ELR (cell line): ENCODE measurements around the gene RABGAP1L.
"Not testable (repeated sequence)": the region's sequence is repeated elsewhere in the genome, so short reads cannot be mapped to it uniquely, and the experiment has no call there.

Source experiments
- DNase-seq: peaks from one replicate; pipeline ENCODE4 v3.0.0-alpha.2; 2015; ENCODE audit warnings: low read depth

The RABGAP1L gene

DNA sequence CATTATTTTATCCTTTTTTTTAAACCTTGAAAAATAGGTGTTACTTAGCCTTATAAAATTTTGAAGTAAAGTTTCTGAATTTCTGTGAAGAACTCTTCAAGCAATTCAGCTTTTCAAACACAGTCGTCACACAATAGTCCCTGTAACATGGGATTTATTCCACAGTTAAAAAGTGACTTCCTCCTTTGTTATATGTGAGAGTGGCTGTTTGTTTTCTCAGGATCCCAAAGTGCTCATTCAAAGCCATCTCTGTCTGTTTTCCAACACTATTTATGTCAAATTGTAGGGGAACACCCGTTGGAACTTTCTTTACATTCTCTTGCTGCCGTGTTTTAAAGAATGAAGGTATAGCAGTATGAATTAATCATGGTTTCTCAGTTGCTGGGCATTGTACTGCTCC is 207.6 kb downstream of the RABGAP1L start:
- DNase-seq, result no peak

DNA sequence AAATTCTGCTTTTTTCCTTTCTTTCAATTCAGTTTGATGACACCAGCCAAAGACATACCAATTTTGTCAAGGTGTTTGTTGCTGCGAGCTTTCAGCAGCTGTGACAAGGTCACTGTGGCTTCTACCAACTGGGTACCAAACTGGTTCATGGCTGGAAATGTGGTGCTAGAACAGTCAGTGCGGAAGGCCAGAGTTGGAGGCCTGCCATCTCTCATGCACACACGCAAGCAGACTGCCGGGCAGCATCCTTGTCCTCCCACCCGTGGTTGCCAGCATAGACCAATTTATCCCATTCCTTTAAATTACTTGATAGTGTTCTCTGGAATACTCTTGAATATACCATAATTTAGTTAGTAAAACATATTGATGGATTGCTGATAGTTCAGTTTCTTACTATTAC is 208.6 kb downstream of the RABGAP1L start:
- no peak for DNase-seq

DNA sequence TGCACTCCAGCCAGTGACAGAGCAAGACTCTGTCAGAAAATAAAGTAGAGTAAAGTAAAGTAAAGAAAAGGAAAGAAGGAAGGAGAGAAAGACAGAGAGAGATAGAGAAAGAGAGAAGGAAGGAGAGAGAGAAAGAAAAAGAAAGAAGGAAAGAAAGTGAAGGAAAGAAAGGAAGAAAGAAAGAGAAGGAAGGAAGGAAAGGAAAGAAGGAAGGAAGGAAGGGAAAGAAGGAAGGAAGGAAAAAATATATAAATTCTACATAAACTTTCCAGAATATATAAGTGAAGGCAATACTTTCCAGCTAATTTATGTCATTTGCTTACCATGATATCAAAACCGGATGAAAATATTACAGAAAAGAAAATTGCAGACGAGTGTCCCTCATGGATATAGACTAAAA is 216.7 kb downstream of the RABGAP1L start:
- no peak for DNase-seq

DNA sequence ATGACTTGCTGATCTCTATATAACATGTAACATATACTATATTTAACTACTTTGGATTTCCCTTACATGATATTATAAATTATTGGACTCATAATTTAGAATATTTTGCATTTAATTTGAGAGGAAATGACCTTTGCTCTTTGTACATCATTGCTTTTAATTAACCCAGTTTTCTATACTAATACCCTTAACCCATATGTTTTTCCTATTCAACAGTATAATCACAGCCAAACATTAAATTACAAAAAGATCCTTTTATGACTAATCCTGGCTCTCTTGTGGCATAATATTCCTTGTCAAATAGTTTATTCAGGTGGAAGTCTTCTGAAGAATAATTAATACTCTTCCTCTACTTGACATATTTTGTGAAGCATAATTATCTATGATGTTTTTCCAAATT is 232.4 kb downstream of the RABGAP1L start:
- DNase-seq, result no peak

DNA sequence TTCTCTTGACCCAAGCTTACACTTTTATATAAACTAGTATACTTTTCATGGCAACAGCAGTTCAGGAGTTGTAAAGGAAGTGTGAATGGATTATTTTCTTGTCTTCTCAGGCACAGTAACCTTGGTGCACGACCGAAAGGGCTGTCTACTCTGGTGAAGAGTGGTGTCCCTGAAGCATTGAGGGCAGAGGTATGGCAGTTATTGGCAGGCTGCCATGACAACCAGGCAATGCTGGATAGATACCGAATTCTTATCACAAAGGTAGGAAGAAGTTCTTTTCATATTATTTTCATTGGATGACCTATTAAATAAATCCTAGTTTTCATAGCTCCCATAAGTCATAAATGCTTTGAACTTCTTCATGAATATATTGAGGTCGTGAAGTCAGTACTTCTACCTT is 234.6 kb downstream of the RABGAP1L start:
- DNase-seq, result no peak

DNA sequence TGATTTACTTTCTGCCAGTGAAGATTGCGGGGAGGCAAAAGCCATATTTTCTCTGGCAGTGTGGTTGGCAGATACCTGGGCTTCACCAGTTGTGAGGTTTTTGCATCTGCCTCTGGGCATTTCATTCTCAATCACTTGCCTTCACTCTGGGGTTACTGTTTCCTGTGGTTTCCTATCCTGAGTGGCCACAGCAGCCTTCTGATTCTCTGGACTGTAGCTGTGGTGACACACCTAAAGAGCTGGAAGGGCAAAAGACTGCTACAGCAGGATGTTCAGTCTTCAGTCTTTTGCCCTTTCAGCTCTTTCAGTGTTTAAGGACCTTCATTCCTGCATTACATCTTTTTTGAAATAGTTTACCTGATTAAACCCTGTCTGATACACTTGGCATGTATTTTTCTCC is 237.9 kb downstream of the RABGAP1L start:
- DNase-seq, result peak; percentile 82

DNA sequence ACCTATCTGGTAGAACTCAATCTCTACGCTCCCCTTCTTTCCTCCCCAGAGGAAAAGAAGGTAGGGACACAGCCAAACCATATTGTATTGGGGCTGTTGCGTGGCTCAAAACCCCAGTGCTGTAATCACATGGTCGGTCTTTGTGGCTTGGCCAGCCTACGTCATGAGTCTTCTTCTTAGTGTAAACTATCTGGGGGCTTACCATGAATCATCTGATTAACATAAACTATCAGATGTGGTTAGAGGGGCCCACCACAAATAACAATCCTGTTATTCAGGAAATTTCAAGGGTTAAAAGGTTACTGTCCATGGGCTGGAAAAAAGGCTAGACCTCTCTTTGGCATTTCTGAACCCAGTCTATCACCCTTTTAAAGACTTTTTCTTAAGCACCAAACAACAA is 238.9 kb downstream of the RABGAP1L start:
- DNase-seq, result peak; percentile 97

DNA sequence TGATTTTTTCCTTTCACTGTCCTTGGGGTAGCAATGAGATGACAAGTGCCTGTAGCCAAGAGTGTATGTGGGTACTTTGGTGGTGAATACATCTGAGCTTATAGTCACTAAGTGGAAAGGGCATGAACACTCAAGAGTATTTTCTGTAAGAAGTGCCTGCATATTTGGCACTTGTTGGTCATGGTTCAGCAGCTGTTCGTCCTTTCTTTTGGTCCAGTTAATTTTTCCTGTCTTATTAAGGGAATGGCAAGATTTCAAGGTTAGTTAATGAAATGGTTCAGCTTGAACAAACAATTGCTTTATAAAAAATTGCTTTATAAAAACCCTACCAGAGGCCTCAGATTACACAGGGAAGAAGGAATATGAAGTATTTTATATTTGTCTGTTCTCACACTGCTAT is 239.9 kb downstream of the RABGAP1L start:
- no peak for DNase-seq

DNA sequence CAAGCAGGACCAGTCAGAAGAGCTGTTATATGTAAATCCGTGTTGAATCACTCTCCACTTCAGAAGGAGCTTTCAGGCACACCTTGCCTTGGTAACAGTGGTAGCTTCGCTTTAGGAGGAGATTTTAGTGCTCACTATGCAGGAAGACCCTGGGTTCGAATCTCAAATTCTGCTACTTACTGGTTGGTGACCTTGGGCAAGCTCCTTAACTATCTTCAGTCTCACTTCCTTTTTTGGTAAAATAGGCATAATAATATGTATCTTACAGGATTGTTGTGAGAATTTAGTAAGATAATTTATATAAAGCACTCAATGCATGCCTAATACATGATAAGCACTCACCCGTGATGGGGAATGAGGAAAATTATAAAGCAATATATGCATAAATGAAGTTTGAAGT is 241.8 kb downstream of the RABGAP1L start:
- DNase-seq, result no peak

DNA sequence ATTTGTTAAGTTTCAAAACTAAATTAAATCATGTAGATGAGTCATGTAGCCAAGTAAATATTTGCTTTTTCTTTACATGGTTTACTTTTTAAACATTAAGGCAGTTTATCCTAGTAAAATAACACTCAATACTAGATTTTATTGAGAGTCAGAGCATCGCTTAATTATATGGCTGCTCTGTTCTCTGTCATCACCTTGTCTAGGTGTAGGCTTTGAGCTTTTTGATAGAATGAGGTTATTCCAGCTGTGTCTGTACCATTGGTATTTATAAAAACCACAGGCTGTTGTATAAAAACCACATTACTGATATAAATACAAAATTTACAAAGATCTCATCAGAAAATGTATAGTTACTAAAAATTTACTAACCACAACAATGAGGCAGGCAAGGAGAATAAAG is 245.9 kb downstream of the RABGAP1L start:
- peak; percentile 5 for DNase-seq

DNA sequence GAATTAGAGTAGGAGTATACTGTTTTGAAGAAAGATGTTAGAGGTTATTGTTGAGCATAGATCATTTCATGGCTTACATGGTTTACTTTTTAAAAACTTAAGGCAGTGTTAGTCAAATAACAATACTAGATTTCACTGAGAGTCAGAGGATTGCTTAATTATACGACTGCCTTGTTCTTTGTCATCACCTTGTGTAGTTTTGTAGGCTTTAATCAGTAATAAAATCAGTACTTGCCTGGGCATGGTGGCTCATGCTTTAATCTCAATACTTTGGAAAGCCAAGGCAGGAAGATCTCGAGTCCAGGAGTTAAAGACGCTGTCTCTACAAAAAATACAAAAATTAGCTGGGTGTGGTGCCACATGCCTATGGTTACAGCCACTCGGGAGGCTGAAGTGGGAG is 247.1 kb downstream of the RABGAP1L start:
- DNase-seq, result no peak

DNA sequence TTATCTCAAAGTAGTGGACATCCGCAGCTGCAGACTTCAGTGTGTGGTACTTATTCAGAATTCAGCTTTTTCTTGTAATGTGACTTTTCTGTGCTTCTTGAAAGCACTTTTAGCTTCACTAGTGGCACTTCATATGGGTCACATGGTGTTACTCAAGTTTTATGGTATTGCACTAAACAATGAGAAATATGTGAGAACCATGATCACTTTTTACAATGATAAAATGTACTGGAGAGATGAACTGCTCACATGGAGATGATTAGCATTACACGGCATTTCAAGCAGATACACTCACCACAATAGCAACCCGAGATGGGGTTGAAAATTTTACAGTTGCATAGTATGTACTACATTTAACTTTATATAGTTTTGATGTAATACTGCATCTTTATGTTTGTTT is 248.3 kb downstream of the RABGAP1L start:
- no peak for DNase-seq

DNA sequence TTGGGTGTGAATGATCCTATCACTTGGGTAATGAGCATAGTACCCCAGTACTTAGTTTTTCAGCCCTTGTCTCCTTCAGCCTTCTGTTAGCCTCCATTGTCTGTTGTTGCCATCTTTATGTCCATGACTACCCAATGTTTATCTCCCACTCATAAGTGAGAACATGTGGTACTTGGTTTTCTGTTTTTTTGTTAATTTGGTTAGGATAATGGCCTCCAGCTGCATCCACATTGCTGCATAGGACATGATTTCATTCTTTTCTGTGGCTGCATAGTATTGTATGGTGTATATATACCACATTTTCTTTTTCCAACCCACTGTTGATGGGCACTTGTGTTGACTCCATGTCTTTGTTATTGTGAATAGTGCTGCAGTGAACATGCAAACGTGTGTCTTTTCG is 248.8 kb downstream of the RABGAP1L start:
- no peak for DNase-seq

DNA sequence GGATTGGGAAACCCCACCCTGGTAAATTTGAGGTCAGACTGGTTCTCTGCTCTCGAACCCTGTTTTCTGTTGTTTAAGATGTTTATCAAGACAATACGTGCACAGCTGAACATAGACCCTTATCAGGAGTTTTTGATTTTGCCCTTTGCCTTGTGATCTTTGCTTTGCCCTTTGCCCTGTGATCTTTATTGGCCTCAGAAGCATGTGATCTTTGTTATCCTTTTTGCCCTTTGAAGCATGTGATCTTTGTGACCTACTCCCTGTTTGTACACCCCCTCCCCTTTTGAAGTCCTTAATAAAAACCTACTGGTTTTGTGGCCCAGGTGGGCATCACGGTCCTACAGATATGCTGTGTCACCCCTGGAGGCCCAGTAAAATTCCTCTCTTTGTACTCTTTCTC is 250.5 kb downstream of the RABGAP1L start:
- DNase-seq, result not testable (repeated sequence)

DNA sequence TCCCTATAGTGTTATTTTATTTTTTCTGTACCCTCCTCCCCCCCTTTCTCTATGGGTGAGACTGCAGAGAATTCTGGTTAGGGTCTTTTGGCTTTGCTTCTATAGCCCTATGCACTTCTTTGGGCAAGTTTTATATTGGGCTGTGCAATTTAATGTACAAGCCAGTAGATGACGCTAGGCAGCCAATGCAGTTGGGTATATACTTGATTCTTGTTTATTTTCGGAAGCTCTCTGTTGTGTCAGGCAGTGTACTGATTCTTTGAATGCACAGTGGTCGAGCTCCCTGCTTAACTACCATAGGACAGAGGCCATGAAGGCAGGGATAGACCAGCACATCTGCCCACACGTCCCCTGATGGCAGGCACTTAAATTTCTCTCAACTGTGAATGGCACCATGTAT is 254.3 kb downstream of the RABGAP1L start:
- DNase-seq, result peak; percentile 38

DNA sequence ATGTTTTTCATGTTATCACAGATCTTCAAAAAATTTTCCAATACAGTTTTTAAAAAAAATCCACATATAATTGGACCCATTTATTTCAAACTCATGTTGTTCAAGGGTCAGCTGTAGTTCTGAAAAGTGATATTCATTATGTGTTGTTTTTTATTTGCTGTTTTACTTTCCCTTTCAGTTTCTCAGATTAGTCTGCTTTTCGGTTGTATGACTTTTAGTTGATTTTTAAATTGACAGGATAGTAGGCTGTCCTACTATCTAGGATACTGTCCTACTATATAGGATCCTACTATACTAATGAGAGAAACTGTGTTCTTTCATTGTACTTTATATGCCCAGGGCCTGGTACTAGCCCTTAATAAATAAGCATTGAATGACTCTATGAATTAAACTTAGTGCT is 254.9 kb downstream of the RABGAP1L start:
- DNase-seq, result peak; percentile 13

DNA sequence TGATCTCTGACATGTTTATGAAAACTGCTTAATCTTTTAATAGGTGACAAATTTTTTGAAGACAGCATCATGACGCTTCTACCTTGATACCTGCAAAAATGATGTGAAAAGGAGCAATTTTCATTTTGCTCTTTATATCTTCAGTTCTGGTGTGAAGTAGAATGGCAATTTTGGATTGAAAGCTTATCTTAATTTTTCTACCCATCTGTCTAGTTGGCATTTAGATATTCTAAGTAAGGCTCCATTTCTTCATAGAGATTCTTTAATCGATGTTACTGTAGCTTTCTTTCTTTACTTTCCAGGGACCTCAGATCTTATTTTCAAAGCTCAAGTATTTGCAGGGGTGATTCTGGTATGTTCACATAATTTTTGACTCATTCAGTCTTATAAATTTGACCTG is 256.2 kb downstream of the RABGAP1L start:
- no peak for DNase-seq

DNA sequence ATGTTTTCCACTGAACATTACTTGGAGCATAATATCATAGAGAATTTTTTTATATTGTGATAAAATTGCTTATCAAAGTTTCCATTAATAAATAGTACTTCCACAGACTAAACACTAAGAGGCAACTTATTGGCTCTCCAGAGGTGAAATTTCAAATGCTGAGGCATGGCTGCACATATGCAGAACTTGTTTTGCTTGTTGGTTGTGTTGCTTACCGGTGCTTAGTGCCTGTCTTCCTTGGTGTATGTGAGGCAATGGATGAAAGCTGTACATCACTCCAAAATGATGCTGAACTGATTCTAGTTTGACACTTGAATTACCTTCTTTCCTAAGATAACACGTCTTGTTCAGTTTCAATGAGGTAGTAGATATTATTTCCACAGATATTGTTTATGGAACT is 258.6 kb downstream of the RABGAP1L start:
- DNase-seq, result no peak

DNA sequence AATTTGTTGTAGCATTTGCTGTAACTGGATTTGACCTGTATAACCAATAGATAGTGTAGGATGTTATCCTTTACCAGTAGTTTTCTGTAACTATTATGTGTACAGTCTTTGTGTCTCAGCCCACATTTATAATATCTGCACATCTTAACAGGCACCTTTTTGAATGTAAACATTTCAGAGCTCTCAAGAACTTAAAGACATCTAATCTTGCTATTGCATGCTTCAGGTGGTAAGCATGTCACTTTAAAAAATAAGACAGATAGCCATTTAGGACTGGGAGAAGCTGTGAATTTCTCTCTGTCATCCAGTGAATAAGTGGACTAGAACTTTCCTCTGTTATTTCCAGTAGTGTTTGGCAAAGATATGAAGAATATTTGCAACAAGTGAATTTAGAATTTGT is 265.8 kb downstream of the RABGAP1L start:
- no peak for DNase-seq

DNA sequence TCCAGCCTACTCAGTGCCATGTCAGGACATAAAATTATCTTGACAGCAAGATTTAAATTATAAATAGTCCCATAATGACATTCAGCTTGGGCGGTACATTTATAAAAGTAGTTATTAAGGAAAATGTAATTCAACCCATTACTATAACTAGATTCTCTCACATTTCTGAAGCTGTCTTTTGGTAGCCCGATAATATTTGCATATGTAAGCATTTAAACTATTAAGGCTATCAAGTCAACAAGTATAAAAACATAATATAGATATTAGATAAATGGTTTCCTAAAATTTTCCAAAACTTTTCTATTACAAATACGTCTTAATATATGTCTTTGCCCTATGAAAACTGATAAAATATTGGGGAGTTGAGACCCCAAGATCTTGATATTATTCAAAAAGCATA is 266.8 kb downstream of the RABGAP1L start:
- no peak for DNase-seq

DNA sequence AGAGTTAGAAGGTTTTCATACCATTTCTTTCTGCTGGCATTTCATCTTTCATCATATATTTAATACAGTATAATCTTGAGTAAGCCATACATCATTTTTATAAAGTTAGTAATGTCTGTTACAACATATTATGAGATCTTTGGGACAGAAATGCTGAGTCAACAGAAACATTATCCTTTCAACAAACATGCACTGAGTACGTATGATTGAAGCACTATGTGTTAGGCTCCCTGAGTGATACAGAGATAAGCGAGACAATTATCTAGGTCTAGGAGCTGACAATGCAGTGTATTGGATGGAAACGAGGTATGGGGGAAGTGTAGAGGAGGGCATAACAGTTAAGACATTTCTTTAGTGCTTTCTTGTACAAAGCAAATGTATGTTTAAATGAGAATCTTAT is 268.7 kb downstream of the RABGAP1L start:
- no peak for DNase-seq

DNA sequence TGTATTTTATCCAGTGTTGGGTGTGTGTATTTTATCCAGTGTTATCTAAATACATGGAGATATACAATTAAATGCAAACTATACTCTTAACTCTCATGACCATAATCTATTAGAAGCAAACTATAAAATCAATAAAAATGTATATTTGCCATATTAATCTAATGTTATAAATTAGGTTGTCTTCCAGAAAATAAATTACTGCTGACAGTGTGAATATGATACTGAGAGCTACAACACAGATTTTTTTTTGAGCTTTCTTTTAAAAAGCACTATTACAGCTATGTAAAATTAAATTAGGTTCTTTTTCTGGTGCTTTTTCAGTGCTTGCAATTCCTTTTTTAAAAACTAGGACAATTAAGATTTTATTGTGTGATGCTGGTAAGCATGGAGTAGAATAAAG is 269.4 kb downstream of the RABGAP1L start:
- no peak for DNase-seq

DNA sequence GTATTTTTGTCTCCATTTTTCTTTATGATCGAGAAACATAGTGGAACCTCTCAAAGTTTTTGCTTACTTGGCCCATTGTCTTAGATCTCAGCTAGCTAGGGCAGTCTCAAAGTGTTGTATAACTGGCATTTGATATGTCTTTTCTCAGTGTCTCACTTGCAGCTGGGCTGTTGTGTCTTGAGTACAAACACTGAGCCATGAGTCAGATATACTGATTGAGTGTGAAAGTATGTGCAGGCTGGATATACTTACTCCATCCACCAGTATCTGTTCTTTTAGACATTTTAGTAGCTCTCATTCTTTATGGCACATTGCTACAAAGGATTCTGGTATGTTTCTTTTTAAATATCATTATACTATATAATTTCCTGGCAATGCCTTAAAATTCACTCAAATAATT is 274.1 kb downstream of the RABGAP1L start:
- peak; percentile 63 for DNase-seq

DNA sequence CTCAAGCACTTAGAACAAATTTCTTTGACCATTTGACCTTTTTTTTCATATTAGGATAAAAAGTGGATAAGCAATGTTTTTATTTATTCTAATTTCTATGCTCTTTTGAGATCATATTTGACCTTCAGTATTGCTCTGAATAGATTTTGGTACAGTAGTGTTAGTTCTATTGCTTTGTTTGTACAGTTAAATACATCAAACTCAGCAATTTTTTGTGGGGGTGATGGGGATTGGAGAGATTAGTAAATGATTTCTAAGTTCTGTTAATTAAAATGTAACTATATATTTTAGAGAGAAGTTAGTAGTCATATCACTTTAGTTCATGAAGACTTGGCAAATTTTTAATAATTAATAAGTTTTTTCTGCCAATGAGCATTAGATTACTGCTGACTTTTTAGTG is 286.0 kb downstream of the RABGAP1L start:
- DNase-seq, result no peak

DNA sequence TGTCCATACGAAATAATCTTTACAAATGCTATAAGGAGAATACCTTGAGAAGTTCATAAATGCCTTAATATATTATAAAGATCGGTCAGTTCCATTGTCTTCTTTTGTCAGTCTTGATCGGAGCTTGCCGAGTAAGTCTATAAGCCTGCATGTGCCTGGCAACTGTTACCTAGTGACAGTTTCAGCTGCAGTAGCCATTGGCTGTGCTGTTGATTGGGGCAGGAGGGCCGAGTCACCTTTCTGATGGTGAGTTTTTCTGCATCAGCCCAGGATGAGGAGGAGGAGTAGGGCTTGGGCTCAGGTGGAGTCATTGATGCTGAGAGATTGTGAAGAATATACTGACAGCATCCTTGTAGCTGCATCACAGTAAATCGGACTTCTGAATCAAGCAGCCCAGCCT is 286.5 kb downstream of the RABGAP1L start:
- DNase-seq, result no peak
